Cardiac fibroblast (primary cell): ENCODE measurements around the gene ATF6.

Experiments
- DNase-seq, 2 donors: peaks; one replicate each; pipeline versions ENCODE4 v3.0.0 to v3.0.0-alpha.2; 2010; ENCODE audit warnings: low read depth in 2 of 2
- H3K4me3 ChIP-seq, 2 donors: replicated peaks in 1 of 2; 1 replicate in 1 of 2; 2 replicates in 1 of 2; pipeline ENCODE4 v1.5.1; 2011; ENCODE audit warnings: low read depth in 2 of 2, low read length in 2 of 2, mild to moderate bottlenecking in 2 of 2, moderate library complexity in 1 of 2
- CTCF ChIP-seq: IDR thresholded peaks from one replicate; pipeline ENCODE4 v1.5.1; 2011; ENCODE audit warnings: low read depth, mild to moderate bottlenecking, low read length, inconsistent platforms

Gene ATF6

GRCh38 chr1:161736335-161736969 is 29.7 kb upstream of the ATF6 start:
- no peak overlapping the region for H3K4me3 ChIP-seq
- peak in 1 of 2 donors; percentile 57 for DNase-seq
- no peak for TF ChIP-seq CTCF

- no peak for TF ChIP-seq CTCF
- DNase-seq: no peak
- no peak overlapping the region for H3K4me3 ChIP-seq
These were observed 28.5 kb upstream of the ATF6 start for GRCh38 chr1:161737625-161738024.

GRCh38 chr1:161738627-161739287 is 27.4 kb upstream of the ATF6 start:
- H3K4me3 ChIP-seq: no peak overlapping the region
- peak; percentile 88 to 91 for DNase-seq
- TF ChIP-seq CTCF: peak; percentile 64

- no peak overlapping the region for H3K4me3 ChIP-seq
- no peak for DNase-seq
- no peak for TF ChIP-seq CTCF
These were observed 26.1 kb upstream of the ATF6 start for GRCh38 chr1:161739865-161740566.

- H3K4me3 ChIP-seq: no peak overlapping the region
- no peak for DNase-seq
- no peak for TF ChIP-seq CTCF
These were observed 25.2 kb upstream of the ATF6 start for GRCh38 chr1:161740921-161741320.

- peak in 1 of 2 donors; percentile 62 for DNase-seq
- no peak for TF ChIP-seq CTCF
- no peak overlapping the region for H3K4me3 ChIP-seq
These were observed 22.9 kb upstream of the ATF6 start for GRCh38 chr1:161743231-161743630.
